Activated CD8-positive, alpha-beta memory T cell treated with anti-CD3 and anti-CD28 coated beads for 1 hour (primary cell): ENCODE data around the gene NLRC3.

Experiments
- DNase-seq, 2 donors: peaks; one replicate each; pipeline ENCODE4 v3.0.0-alpha.2; 2020; ENCODE audit warnings: low read depth in 1 of 2; ENCODE audit errors: extremely low read depth in 1 of 2

NLRC3 gene

GRCh38 chr16:3597676-3598075 is 20.5 kb upstream of the NLRC3 start:
- DNase-seq: no peak

GRCh38 chr16:3597226-3597625 is 20.0 kb upstream of the NLRC3 start:
- no peak for DNase-seq

GRCh38 chr16:3596101-3596861 is 19.1 kb upstream of the NLRC3 start:
- no peak for DNase-seq

GRCh38 chr16:3595521-3596021 is 18.4 kb upstream of the NLRC3 start:
- DNase-seq: no peak

- DNase-seq: no peak
Measured at GRCh38 chr16:3595110-3595486, 17.9 kb upstream of the NLRC3 start.

GRCh38 chr16:3594316-3595109 is 17.3 kb upstream of the NLRC3 start:
- no peak for DNase-seq

GRCh38 chr16:3592559-3592958 is 15.4 kb upstream of the NLRC3 start:
- DNase-seq: no peak

- DNase-seq: no peak
Measured at GRCh38 chr16:3591991-3592390, 14.8 kb upstream of the NLRC3 start.

- DNase-seq: no peak
Measured at GRCh38 chr16:3591436-3591803, 14.2 kb upstream of the NLRC3 start.

GRCh38 chr16:3590736-3591435 is 13.7 kb upstream of the NLRC3 start:
- DNase-seq: no peak

GRCh38 chr16:3589991-3590701 is 12.9 kb upstream of the NLRC3 start:
- no peak for DNase-seq

- DNase-seq: no peak
Measured at GRCh38 chr16:3589441-3589921, 12.3 kb upstream of the NLRC3 start.

GRCh38 chr16:3589001-3589400 is 11.8 kb upstream of the NLRC3 start:
- no peak for DNase-seq

- DNase-seq: no peak
Measured at GRCh38 chr16:3587547-3588110, 10.4 kb upstream of the NLRC3 start.

- no peak for DNase-seq
Measured at GRCh38 chr16:3584412-3584811, 7.2 kb upstream of the NLRC3 start.

- DNase-seq: no peak
Measured at GRCh38 chr16:3583303-3584038, 6.3 kb upstream of the NLRC3 start.

- no peak for DNase-seq
Measured at GRCh38 chr16:3582276-3583165, 5.3 kb upstream of the NLRC3 start.

GRCh38 chr16:3581392-3581791 is 4.2 kb upstream of the NLRC3 start:
- DNase-seq: no peak

- DNase-seq: no peak
Measured at GRCh38 chr16:3580686-3581085, 3.5 kb upstream of the NLRC3 start.
